Measurements from ENCODE around the gene FKBP14.

The FKBP14 gene

GRCh38 chr7:30019960-30020359, 6.5 kb downstream of the FKBP14 start:
- no peak for DNase-seq (ENCODE audit: low read depth in 1 of 2, low spot score in 1 of 2)
- TF ChIP-seq POLR2AphosphoS5 (IDR thresholded peaks at IDR 0.05; ENCODE audit: low read depth) = no peak
- TF ChIP-seq CTCF (IDR thresholded peaks at IDR 0.05; ENCODE audit: insufficient read depth, low read length) = no peak
- no peak for TF ChIP-seq SPI1 (IDR thresholded peaks at IDR 0.05; ENCODE audit: borderline replicate concordance, low read depth)
- TF ChIP-seq GABPA (IDR thresholded peaks at IDR 0.05; ENCODE audit: low read depth) = no peak
- TF ChIP-seq REST (IDR thresholded peaks at IDR 0.05; ENCODE audit: insufficient replicate concordance, low read depth) = no peak

GRCh38 chr7:30019387-30019786, 7.1 kb downstream of the FKBP14 start:
- DNase-seq (ENCODE audit: low read depth in 1 of 2, low spot score in 1 of 2) = no peak
- Histone ChIP-seq H3K27ac (replicated peaks) (no peak overlapping the region), H3K27me3 (ENCODE audit: insufficient read depth, poor library complexity, severe bottlenecking) (no peaks in the 10 kb centered on the region), H3K4me3 (replicated peaks; ENCODE audit: insufficient read depth, low read length) (no peak overlapping the region)
- no peak for TF ChIP-seq REST (IDR thresholded peaks at IDR 0.05; ENCODE audit: insufficient replicate concordance, low read depth)
- no peak for TF ChIP-seq CTCF (IDR thresholded peaks at IDR 0.05; ENCODE audit: insufficient read depth, low read length)
- no peak for TF ChIP-seq GABPA (IDR thresholded peaks at IDR 0.05; ENCODE audit: low read depth)
- no peak for TF ChIP-seq POLR2AphosphoS5 (IDR thresholded peaks at IDR 0.05; ENCODE audit: low read depth)
- TF ChIP-seq SPI1 (IDR thresholded peaks at IDR 0.05; ENCODE audit: borderline replicate concordance, low read depth) = no peak

More at GRCh38 chr7:30019960-30020359, 6.5 kb downstream of the FKBP14 start:
- Histone ChIP-seq H3K27me3 (ENCODE audit: insufficient read depth, poor library complexity, severe bottlenecking) (no peaks in the 10 kb centered on the region), H3K4me3 (replicated peaks; ENCODE audit: insufficient read depth, low read length) (no peak overlapping the region), H3K27ac (replicated peaks) (no peak overlapping the region)

- TF ChIP-seq SPI1 (IDR thresholded peaks at IDR 0.05; ENCODE audit: borderline replicate concordance, low read depth) = no peak
- no peak for TF ChIP-seq CTCF (IDR thresholded peaks at IDR 0.05; ENCODE audit: insufficient read depth, low read length)
- no peak for TF ChIP-seq REST (IDR thresholded peaks at IDR 0.05; ENCODE audit: insufficient replicate concordance, low read depth)
- TF ChIP-seq POLR2AphosphoS5 (IDR thresholded peaks at IDR 0.05; ENCODE audit: low read depth) = no peak
- TF ChIP-seq GABPA (IDR thresholded peaks at IDR 0.05; ENCODE audit: low read depth) = no peak
- no peak for DNase-seq (ENCODE audit: low read depth in 1 of 2, low spot score in 1 of 2)
- no peak overlapping the region for H3K4me3 ChIP-seq (replicated peaks; ENCODE audit: insufficient read depth, low read length)
- no peak overlapping the region for H3K27ac ChIP-seq (replicated peaks)
- no peaks in the 10 kb centered on the region for H3K27me3 ChIP-seq (ENCODE audit: insufficient read depth, poor library complexity, severe bottlenecking)
Observed at GRCh38 chr7:30018451-30018850, 8.1 kb downstream of the FKBP14 start.
